ENCODE measurements around the gene CHST9.
"Not testable (repeated sequence)": the region's sequence is repeated elsewhere in the genome, so short reads cannot be mapped to it uniquely, and the experiment has no call there.

Gene CHST9

DNA sequence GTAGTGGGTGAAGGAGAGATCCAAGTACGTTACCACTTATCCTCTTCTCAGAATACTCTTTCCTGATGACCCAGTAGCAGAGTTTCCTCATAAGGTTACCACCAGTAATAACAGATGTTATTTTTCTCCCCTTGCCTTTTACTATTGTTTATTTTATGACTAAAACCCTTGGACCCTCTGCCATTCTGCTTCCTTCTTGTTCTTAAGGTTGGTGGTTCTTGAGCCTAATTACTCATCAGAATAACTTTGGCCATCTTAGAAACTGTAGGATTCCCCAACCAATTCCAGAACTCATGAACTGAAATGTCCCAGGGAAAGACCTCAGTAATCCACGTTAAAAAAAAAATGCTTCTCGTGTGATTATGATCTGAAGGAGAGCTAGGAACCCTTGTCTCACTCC is 64.9 kb downstream of the CHST9 start:
- Histone ChIP-seq H3K4me3 (ENCODE audit: low read length) (no peak overlapping the region), H3K36me3 (ENCODE audit: control insufficient read depth, insufficient read depth, low read length) (no peaks in the 10 kb centered on the region), H3K27me3 (ENCODE audit: control insufficient read depth, insufficient read depth, low read length) (no peaks in the 10 kb centered on the region), H3K9ac (ENCODE audit: low read length) (no peak overlapping the region), H3K4me1 (ENCODE audit: control insufficient read depth, insufficient read depth, low read length) (no peaks in the 10 kb centered on the region), H3K9me3 (ENCODE audit: control insufficient read depth, low read length) (no peaks in the 10 kb centered on the region)

DNA sequence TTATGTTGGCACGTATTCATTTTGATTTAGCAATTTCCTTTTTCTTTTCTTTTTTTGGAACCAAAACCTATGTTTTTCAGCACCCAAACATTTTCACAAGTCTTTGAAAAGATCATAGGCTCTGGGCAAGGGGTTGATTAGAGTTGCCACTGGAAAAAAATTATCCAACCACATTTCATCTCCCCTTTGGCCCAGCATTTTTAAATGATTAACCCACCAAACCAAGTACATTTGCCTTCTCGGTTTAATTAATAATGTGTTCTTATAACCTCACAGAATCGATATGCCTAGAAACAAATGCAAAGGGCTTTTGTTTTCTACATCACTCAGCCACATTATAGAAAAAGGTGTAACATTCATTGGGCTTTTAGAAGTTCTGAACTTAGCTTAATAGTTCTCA is 66.1 kb downstream of the CHST9 start:
- H3K9me3 ChIP-seq (ENCODE audit: control insufficient read depth, low read length): no peaks in the 10 kb centered on the region
- no peaks in the 10 kb centered on the region for H3K4me1 ChIP-seq (ENCODE audit: control insufficient read depth, insufficient read depth, low read length)
- no peak overlapping the region for H3K9ac ChIP-seq (ENCODE audit: low read length)
- H3K4me3 ChIP-seq (ENCODE audit: low read length): no peak overlapping the region
- H3K36me3 ChIP-seq (ENCODE audit: control insufficient read depth, insufficient read depth, low read length): no peaks in the 10 kb centered on the region
- no peaks in the 10 kb centered on the region for H3K27me3 ChIP-seq (ENCODE audit: control insufficient read depth, insufficient read depth, low read length)

DNA sequence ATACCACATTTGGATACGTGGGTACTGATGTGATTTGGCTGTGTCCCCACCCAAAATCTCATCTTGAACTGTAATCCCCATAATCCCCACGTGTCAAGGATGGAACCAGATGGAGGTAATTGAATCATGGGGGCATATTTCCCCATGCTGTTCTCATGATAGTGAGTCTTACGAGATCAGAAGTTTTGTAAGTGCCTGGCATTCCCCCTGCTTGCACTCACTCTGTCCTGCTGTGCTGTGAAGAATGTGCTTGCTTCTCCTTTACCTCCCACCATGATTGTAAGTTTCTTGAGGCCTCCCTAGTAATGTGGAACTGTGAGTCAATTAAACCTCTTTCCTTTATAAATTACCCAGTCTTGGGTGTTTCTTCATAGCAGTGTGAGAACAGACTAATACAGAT is 70.3 kb downstream of the CHST9 start:
- H3K9me3 ChIP-seq (ENCODE audit: control insufficient read depth, low read length): no peaks in the 10 kb centered on the region
- no peaks in the 10 kb centered on the region for H3K4me1 ChIP-seq (ENCODE audit: control insufficient read depth, insufficient read depth, low read length)
- H3K27me3 ChIP-seq (ENCODE audit: control insufficient read depth, insufficient read depth, low read length): no peaks in the 10 kb centered on the region
- no peaks in the 10 kb centered on the region for H3K36me3 ChIP-seq (ENCODE audit: control insufficient read depth, insufficient read depth, low read length)
- no peak overlapping the region for H3K9ac ChIP-seq (ENCODE audit: low read length)
- H3K4me3 ChIP-seq (ENCODE audit: low read length): no peak overlapping the region

DNA sequence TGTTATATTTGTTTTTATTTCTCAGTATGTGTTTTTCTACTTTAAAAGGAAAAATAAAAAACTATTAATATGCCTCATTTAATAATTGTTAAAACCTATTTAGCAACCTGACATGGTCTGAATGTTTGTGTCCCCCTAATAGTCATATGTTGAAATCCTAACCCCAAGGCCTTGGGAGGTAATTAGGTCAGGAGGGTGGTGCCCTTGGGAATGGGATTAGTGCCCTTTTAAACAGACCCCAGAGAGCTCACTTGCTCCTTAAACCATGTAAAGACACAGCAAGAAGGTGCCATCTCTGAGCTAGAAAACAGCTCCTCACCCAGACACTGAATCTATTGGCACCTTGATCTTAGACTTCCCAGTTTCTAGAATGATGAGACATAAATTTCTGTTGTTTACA is 71.8 kb downstream of the CHST9 start:
- no peak overlapping the region for H3K9ac ChIP-seq (ENCODE audit: low read length)
- no peaks in the 10 kb centered on the region for H3K4me1 ChIP-seq (ENCODE audit: control insufficient read depth, insufficient read depth, low read length)
- no peak overlapping the region for H3K4me3 ChIP-seq (ENCODE audit: low read length)
- no peaks in the 10 kb centered on the region for H3K36me3 ChIP-seq (ENCODE audit: control insufficient read depth, insufficient read depth, low read length)
- H3K27me3 ChIP-seq (ENCODE audit: control insufficient read depth, insufficient read depth, low read length): no peaks in the 10 kb centered on the region
- H3K9me3 ChIP-seq (ENCODE audit: control insufficient read depth, low read length): no peaks in the 10 kb centered on the region

DNA sequence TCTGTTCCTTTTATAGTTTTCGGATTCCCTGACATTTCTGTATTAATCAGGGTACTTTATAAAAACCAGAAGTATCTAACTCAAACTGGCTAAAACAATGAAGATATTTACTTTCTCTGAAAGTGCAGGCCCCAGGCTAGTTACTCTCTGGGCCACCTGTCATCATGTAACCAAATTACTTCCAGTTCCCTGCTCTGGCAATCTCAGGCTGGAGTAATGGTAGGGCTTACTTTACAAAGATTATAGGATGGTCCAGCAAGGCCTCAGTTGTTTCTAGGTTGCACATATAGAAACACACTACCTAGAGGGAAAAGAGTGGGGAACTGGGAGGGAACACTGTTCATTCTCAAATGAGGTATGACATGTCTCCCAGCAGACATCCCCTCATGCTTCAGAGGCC is 74.8 kb downstream of the CHST9 start:
- Histone ChIP-seq H3K4me1 (ENCODE audit: control insufficient read depth, insufficient read depth, low read length) (no peaks in the 10 kb centered on the region), H3K27me3 (ENCODE audit: control insufficient read depth, insufficient read depth, low read length) (no peaks in the 10 kb centered on the region), H3K36me3 (ENCODE audit: control insufficient read depth, insufficient read depth, low read length) (no peaks in the 10 kb centered on the region), H3K9ac (ENCODE audit: low read length) (no peak overlapping the region), H3K4me3 (ENCODE audit: low read length) (no peak overlapping the region), H3K9me3 (ENCODE audit: control insufficient read depth, low read length) (no peaks in the 10 kb centered on the region)

DNA sequence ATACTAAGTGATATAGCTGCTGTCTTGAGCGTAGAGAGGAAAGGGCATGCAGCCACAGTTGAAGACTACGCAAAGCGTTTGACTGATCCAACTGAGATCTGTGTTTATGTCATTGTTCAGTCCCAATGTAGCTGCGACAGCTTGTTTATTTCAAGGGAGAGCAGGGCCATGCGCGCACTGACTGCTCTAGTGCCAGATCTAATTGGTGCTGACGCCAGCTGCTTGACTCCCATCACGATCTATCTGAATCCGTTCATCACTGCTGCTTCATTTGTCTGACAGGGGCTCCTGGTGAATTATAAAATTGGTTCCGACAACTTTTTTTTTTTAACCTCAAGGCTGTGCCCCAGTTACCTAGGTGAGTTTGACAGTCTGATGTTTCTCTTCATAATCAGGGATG is 75.7 kb downstream of the CHST9 start:
- Histone ChIP-seq H3K9ac (ENCODE audit: low read length) (no peak overlapping the region), H3K4me3 (ENCODE audit: low read length) (no peak overlapping the region), H3K27me3 (ENCODE audit: control insufficient read depth, insufficient read depth, low read length) (no peaks in the 10 kb centered on the region), H3K4me1 (ENCODE audit: control insufficient read depth, insufficient read depth, low read length) (no peaks in the 10 kb centered on the region), H3K9me3 (ENCODE audit: control insufficient read depth, low read length) (no peaks in the 10 kb centered on the region), H3K36me3 (ENCODE audit: control insufficient read depth, insufficient read depth, low read length) (no peaks in the 10 kb centered on the region)

DNA sequence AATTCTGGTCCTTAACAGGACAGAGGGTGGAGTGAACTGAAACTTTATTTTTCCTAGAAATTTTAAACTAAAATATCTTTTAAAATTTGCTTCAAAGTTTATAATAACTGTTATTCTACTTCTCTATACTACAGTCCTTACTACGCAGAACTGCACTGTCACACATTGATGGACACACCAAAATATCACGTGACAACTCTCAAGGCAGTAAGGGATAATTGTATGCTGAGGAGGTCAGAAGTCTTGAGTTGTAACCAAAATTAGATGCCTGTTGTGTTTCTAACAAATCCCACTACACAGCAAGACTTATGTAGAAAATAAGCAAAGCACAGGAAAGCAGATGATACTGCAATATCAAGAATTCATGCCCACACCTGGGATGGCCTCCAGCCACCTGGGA is 76.3 kb downstream of the CHST9 start:
- Histone ChIP-seq H3K4me3 (ENCODE audit: low read length) (no peak overlapping the region), H3K9ac (ENCODE audit: low read length) (no peak overlapping the region), H3K27me3 (ENCODE audit: control insufficient read depth, insufficient read depth, low read length) (no peaks in the 10 kb centered on the region), H3K9me3 (ENCODE audit: control insufficient read depth, low read length) (no peaks in the 10 kb centered on the region), H3K36me3 (ENCODE audit: control insufficient read depth, insufficient read depth, low read length) (no peaks in the 10 kb centered on the region), H3K4me1 (ENCODE audit: control insufficient read depth, insufficient read depth, low read length) (no peaks in the 10 kb centered on the region)

DNA sequence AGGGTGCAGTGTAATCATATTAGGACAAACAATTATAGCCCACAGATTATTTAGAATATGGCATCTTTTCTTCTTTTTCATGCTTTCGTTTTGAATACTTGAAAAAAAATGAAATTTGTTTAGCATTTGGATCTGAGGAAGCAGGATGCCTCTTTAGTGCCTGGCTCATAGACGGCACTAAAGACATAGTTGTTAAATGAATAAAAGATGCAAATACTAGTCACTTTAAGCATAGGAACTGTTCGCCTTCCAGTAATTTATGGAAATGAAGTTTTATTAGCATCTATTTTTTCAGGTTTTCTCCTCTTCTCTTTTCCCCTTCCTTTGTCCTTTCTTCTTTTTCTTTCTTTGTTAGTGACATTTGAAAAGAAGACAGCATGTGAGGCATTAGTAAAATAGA is 80.4 kb downstream of the CHST9 start:
- no peaks in the 10 kb centered on the region for H3K27me3 ChIP-seq (ENCODE audit: control insufficient read depth, insufficient read depth, low read length)
- H3K4me3 ChIP-seq (ENCODE audit: low read length): no peak overlapping the region
- no peaks in the 10 kb centered on the region for H3K9me3 ChIP-seq (ENCODE audit: control insufficient read depth, low read length)
- H3K36me3 ChIP-seq (ENCODE audit: control insufficient read depth, insufficient read depth, low read length): no peaks in the 10 kb centered on the region
- no peak overlapping the region for H3K9ac ChIP-seq (ENCODE audit: low read length)
- H3K4me1 ChIP-seq (ENCODE audit: control insufficient read depth, insufficient read depth, low read length): no peaks in the 10 kb centered on the region

DNA sequence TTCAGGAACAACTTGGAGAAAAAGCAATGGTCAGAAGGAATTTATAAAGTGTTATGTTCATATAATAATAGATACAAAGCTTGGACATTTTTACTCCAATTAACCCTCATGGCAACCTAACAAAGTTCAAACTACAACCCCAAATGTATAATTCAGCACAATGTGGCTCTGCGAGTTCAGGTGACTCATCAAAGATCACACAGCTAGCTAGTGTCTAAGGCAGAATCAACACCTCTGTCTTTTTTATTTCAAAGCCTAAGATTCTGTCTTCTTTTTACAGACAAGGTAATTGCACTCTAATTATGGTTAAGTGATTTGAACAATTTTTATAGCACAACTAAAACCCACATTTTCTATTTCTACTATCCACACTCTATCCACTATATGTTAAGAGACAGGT is 90.5 kb downstream of the CHST9 start:
- Histone ChIP-seq H3K27me3 (ENCODE audit: control insufficient read depth, insufficient read depth, low read length) (no peaks in the 10 kb centered on the region), H3K9ac (ENCODE audit: low read length) (no peak overlapping the region), H3K4me1 (ENCODE audit: control insufficient read depth, insufficient read depth, low read length) (no peaks in the 10 kb centered on the region), H3K4me3 (ENCODE audit: low read length) (no peak overlapping the region), H3K9me3 (ENCODE audit: control insufficient read depth, low read length) (no peaks in the 10 kb centered on the region), H3K36me3 (ENCODE audit: control insufficient read depth, insufficient read depth, low read length) (no peaks in the 10 kb centered on the region)

DNA sequence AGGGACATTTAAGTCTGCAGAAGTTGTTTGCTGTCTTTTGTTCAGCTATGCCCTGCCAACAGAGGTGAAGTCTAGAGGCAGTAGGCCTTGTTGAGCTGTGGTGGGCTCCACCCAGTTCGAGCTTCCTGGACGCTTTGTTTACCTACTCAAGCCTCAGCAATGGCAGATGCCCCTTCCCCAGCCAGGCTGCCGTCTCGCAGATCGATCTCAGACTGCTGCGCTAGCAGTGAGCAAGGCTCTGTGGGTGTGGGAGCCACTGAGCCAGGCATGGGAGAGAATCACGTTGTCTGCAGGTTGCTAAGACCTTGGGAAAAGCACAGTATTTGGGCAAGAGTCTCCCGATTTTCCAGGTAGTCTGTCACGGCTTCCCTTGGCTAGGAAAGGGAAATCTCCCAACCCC is 91.8 kb downstream of the CHST9 start:
- H3K36me3 ChIP-seq (ENCODE audit: control insufficient read depth, insufficient read depth, low read length); H3K9ac ChIP-seq (ENCODE audit: low read length); H3K27me3 ChIP-seq (ENCODE audit: control insufficient read depth, insufficient read depth, low read length); H3K9me3 ChIP-seq (ENCODE audit: control insufficient read depth, low read length); H3K4me3 ChIP-seq (ENCODE audit: low read length); H3K4me1 ChIP-seq (ENCODE audit: control insufficient read depth, insufficient read depth, low read length): not testable (repeated sequence)

DNA sequence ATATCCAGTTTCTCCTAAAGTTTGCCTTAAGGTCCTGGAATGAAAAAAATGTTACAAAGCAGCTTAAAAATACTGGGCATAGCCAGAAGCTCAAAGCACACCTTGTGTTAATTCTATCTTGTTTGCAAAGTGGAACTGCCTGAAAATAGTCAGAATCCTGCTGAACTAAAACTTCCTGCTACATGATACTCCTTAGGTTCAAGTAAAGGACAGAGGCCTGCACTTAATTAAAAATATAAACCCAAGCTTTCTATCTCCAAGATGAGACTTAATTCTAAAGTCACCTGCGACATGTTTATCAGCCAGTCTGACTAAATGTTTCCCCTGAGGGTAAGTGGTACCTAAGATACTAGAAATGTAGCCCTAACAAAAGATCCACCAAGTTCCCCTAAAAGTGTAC is 103.4 kb downstream of the CHST9 start:
- Histone ChIP-seq H3K4me3 (ENCODE audit: low read length) (no peak overlapping the region), H3K27me3 (ENCODE audit: control insufficient read depth, insufficient read depth, low read length) (no peaks in the 10 kb centered on the region), H3K9ac (ENCODE audit: low read length) (no peak overlapping the region), H3K36me3 (ENCODE audit: control insufficient read depth, insufficient read depth, low read length) (no peaks in the 10 kb centered on the region), H3K4me1 (ENCODE audit: control insufficient read depth, insufficient read depth, low read length) (no peaks in the 10 kb centered on the region), H3K9me3 (ENCODE audit: control insufficient read depth, low read length) (no peaks in the 10 kb centered on the region)

DNA sequence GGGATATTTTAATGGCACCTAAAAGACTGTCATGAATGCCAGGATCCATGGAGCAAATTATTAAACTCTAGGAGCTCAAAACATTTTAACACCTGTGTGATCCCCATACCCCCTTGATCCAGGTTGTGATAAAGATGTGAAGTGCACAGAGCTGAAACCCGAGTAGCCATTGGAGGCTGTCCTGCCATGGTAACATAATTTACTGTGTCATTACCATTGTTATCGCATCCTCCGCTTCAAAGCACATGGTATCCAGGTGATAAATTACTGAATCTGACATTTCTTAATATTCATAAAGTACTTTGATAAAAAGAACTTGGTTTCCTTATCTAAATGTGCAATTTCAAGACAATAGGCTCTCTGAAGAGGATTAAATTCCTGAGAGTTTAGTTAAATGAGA is 109.3 kb downstream of the CHST9 start:
- no peak overlapping the region for H3K4me3 ChIP-seq (ENCODE audit: low read length)
- H3K36me3 ChIP-seq (ENCODE audit: control insufficient read depth, insufficient read depth, low read length): no peaks in the 10 kb centered on the region
- H3K4me1 ChIP-seq (ENCODE audit: control insufficient read depth, insufficient read depth, low read length): no peaks in the 10 kb centered on the region
- no peak overlapping the region for H3K9ac ChIP-seq (ENCODE audit: low read length)
- no peaks in the 10 kb centered on the region for H3K9me3 ChIP-seq (ENCODE audit: control insufficient read depth, low read length)
- H3K27me3 ChIP-seq (ENCODE audit: control insufficient read depth, insufficient read depth, low read length): no peaks in the 10 kb centered on the region

DNA sequence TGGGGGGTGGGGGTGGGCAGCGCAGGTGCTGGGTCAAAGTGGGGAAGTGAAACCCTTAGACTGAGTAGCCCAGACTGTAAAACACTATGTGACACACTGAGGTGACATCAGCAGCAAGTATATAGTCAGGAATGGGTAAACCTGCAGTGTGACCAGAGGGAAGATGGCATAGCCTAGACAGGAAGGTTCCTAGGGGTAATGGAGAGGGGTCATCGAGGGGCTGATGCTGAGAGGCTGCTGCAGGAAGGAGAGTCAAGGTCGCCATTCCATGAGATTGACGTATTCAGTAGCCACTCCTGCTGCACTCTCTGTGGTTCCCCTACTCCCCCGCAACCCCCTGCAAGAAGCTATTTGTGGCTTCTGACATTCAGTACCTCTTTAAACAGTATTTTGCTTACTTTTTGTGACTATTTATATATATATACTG is 111.7 kb downstream of the CHST9 start:
- no peak overlapping the region for H3K9ac ChIP-seq (ENCODE audit: low read length)
- H3K36me3 ChIP-seq (ENCODE audit: control insufficient read depth, insufficient read depth, low read length): no peaks in the 10 kb centered on the region
- H3K9me3 ChIP-seq (ENCODE audit: control insufficient read depth, low read length): no peaks in the 10 kb centered on the region
- H3K27me3 ChIP-seq (ENCODE audit: control insufficient read depth, insufficient read depth, low read length): no peaks in the 10 kb centered on the region
- H3K4me3 ChIP-seq (ENCODE audit: low read length): no peak overlapping the region
- H3K4me1 ChIP-seq (ENCODE audit: control insufficient read depth, insufficient read depth, low read length): no peaks in the 10 kb centered on the region

All from mucosa of stomach (tissue), 1 donor.